SK-N-SH treated with all-trans-retinoic acid at 6 μM for 48 hours (cell line): ENCODE data around the gene C1orf105.

Source experiments
- ATAC-seq: fragments of 200-7000 bp; cut with Tn5 transposase; 3 replicates; pipeline ENCODE4 v1.9.1; 2020; ENCODE audit warnings: mild to moderate bottlenecking, moderate library complexity
- ARNTL ChIP-seq: fragments of 450-650 bp; formaldehyde crosslinking; IDR thresholded peaks from 2 replicates; pipeline ENCODE4 v1.5.0; 2020; ENCODE audit warnings: low read depth, mild to moderate bottlenecking, moderate library complexity, borderline replicate concordance
- BACH2 ChIP-seq: fragments of 250-450 bp; sonication (Bioruptor Pico); IDR thresholded peaks from 2 replicates; pipeline ENCODE4 v1.9.0; 2021; ENCODE audit warnings: mild to moderate bottlenecking, borderline replicate concordance
- CSDC2 ChIP-seq: fragments of 250-450 bp; sonication (Bioruptor Pico); IDR thresholded peaks from 2 replicates; pipeline ENCODE4 v1.5.0; 2020; ENCODE audit warnings: mild to moderate bottlenecking, moderate library complexity
- CSRNP3 ChIP-seq: fragments of 250-450 bp; sonication (Bioruptor Pico); IDR thresholded peaks from 2 replicates; pipeline ENCODE4 v1.5.1; 2021; ENCODE audit warnings: mild to moderate bottlenecking, moderate library complexity
- ESRRG ChIP-seq: fragments of 250-450 bp; sonication (Bioruptor Pico); IDR thresholded peaks from 2 replicates; pipeline ENCODE4 v1.6.1; 2021; ENCODE audit warnings: mild to moderate bottlenecking
- GLIS3 ChIP-seq: fragments of 250-450 bp; sonication (Bioruptor Pico); IDR thresholded peaks from 2 replicates; pipeline ENCODE4 v1.5.0; 2020; ENCODE audit warnings: mild to moderate bottlenecking, moderate library complexity
- ISL1 ChIP-seq: fragments of 250-450 bp; sonication (Bioruptor Pico); IDR thresholded peaks from 2 replicates; pipeline ENCODE4 v2.1.2; 2022; ENCODE audit warnings: mild to moderate bottlenecking, moderate library complexity
- OSR1 ChIP-seq: fragments of 250-450 bp; sonication (Bioruptor Pico); IDR thresholded peaks from 2 replicates; pipeline ENCODE4 v1.8.0; 2022; ENCODE audit warnings: moderate library complexity, mild to moderate bottlenecking, inconsistent platforms
- RARB ChIP-seq: fragments of 250-450 bp; sonication (Bioruptor Pico); IDR thresholded peaks from 2 replicates; pipeline ENCODE4 v1.8.0; 2021; ENCODE audit warnings: mild to moderate bottlenecking, moderate library complexity
- SNAI2 ChIP-seq: fragments of 250-450 bp; sonication (Bioruptor Pico); IDR thresholded peaks from 2 replicates; pipeline ENCODE4 v1.5.0; 2020; ENCODE audit warnings: mild to moderate bottlenecking, moderate library complexity
- TCF4 ChIP-seq: fragments of 250-450 bp; sonication (Bioruptor Pico); IDR thresholded peaks from 2 replicates; pipeline ENCODE4 v1.8.0; 2021; ENCODE audit warnings: mild to moderate bottlenecking, moderate library complexity, borderline replicate concordance
- TOX ChIP-seq: fragments of 250-450 bp; sonication (Bioruptor Pico); IDR thresholded peaks from 2 replicates; pipeline ENCODE4 v1.8.0; 2021; ENCODE audit warnings: mild to moderate bottlenecking, moderate library complexity, borderline replicate concordance
- TSHZ2 ChIP-seq: fragments of 250-450 bp; sonication (Bioruptor Pico); IDR thresholded peaks from 2 replicates; pipeline ENCODE4 v1.5.0; 2020; ENCODE audit warnings: mild to moderate bottlenecking, moderate library complexity
- ZFP3 ChIP-seq: fragments of 250-450 bp; sonication (Bioruptor Pico); IDR thresholded peaks from 2 replicates; pipeline ENCODE4 v1.5.0; 2020; ENCODE audit warnings: mild to moderate bottlenecking, moderate library complexity
- ZNF565 ChIP-seq: fragments of 450-650 bp; formaldehyde crosslinking; conservative IDR thresholded peaks from 2 replicates; pipeline ENCODE4 v1.5.0; 2020; ENCODE audit warnings: low read depth, mild to moderate bottlenecking, moderate library complexity
- ZNF70 ChIP-seq: fragments of 450-650 bp; formaldehyde crosslinking; IDR thresholded peaks from 2 replicates; pipeline ENCODE4 v1.5.0; 2020; ENCODE audit warnings: mild to moderate bottlenecking, moderate library complexity
- ZNF8 ChIP-seq: fragments of 450-650 bp; formaldehyde crosslinking; IDR thresholded peaks from 2 replicates; pipeline ENCODE4 v1.5.0; 2020; ENCODE audit warnings: mild to moderate bottlenecking, moderate library complexity

The C1orf105 gene

GRCh38 chr1:172513479-172513878, 93.0 kb downstream of the C1orf105 start:
- TF ChIP-seq ESRRG (CRISPR knock-in tag) (no peak), CSRNP3 (CRISPR knock-in tag) (no peak)
- no peak for ATAC-seq

GRCh38 chr1:172514108-172514507, 93.6 kb downstream of the C1orf105 start:
- no peak for ATAC-seq
- no peak for TF ChIP-seq OSR1
- no peak for TF ChIP-seq ISL1 (CRISPR knock-in tag)
- TF ChIP-seq RARB: no peak
- no peak for TF ChIP-seq ZNF8 (CRISPR knock-in tag)
- TF ChIP-seq TSHZ2 (CRISPR knock-in tag): no peak
- TF ChIP-seq TCF4 (CRISPR knock-in tag): no peak

GRCh38 chr1:172515436-172515835, 95.0 kb downstream of the C1orf105 start:
- no peak for ATAC-seq
- TF ChIP-seq BACH2: no peak
- TF ChIP-seq ZNF70 (CRISPR knock-in tag): no peak
- no peak for TF ChIP-seq CSDC2 (CRISPR knock-in tag)
- TF ChIP-seq ARNTL (CRISPR knock-in tag): no peak
- TF ChIP-seq TCF4 (CRISPR knock-in tag): no peak
- no peak for TF ChIP-seq OSR1
- TF ChIP-seq ZNF565: no peak
- no peak for TF ChIP-seq ISL1 (CRISPR knock-in tag)
- no peak for TF ChIP-seq TOX (CRISPR knock-in tag)
- no peak for TF ChIP-seq ESRRG (CRISPR knock-in tag)
- TF ChIP-seq SNAI2: no peak
- TF ChIP-seq TSHZ2 (CRISPR knock-in tag): no peak
- TF ChIP-seq RARB: no peak

- ATAC-seq: no peak
- no peak for TF ChIP-seq ZFP3
Observed at GRCh38 chr1:172515927-172516326, 95.4 kb downstream of the C1orf105 start.

GRCh38 chr1:172517081-172517480, 96.6 kb downstream of the C1orf105 start:
- no peak for TF ChIP-seq TOX (CRISPR knock-in tag)
- ATAC-seq: no peak

GRCh38 chr1:172517545-172517944, 97.1 kb downstream of the C1orf105 start:
- no peak for ATAC-seq
- TF ChIP-seq GLIS3 (CRISPR knock-in tag): no peak
- no peak for TF ChIP-seq ZNF8 (CRISPR knock-in tag)
